ENCODE data around the gene GDF7. TPM values are rescaled to one million over a fixed set of nuclear protein-coding genes. Genes with fewer than 3 reads are reported as not detected.

Gene GDF7
- polyA plus RNA-seq, 1 of the 3 experiments (the other 2 are of a cell fraction), result 0.02 TPM

GRCh38 chr2:20631617-20632307, 35.2 kb upstream of the GDF7 start:
- Histone ChIP-seq H3K79me2 (ENCODE audit: insufficient read depth) (no peaks in the 10 kb centered on the region), H3K27me3 (ENCODE audit: insufficient read depth) (no peaks in the 10 kb centered on the region), H4K20me1 (ENCODE audit: insufficient read depth) (no peaks in the 10 kb centered on the region), H3F3A (replicated peaks; ENCODE audit: insufficient read depth) (no peaks in the 10 kb centered on the region), H3K4me1 (ENCODE audit: control insufficient read depth in 1 of 2, insufficient read depth in 2 of 2, low read depth in 1 of 2, low read length in 1 of 2) (peaks cover 16 to 26% of the 10 kb centered on the region in 2 experiments), H2AFZ (ENCODE audit: low read depth) (no peak overlapping the region), H3K9me2 (no peaks in the 10 kb centered on the region), H3K9ac (no peak overlapping the region), H3K36me3 (replicated peaks in 1 of 2; ENCODE audit: control insufficient read depth in 1 of 2, insufficient read depth in 2 of 2, low read length in 1 of 2) (no peaks in the 10 kb centered on the region), H3K9me3 (no peaks in the 10 kb centered on the region), H3K4me3 (ENCODE audit: low read depth in 2 of 2, low read length in 1 of 2) (no peak overlapping the region), H3K4me2 (no peak overlapping the region), H3K27ac (ENCODE audit: low read depth in 2 of 2, low read length in 1 of 2) (no peak overlapping the region)
- ChIA-PET POLR2A (interaction anchor here (3.6 to 4.8 kb wide), 2 partner anchors 184 kb away, joined by 23 to 90 read pairs; partner anchors contain the start of gene RHOB), CTCF (interaction anchor here (0.8 to 10.9 kb wide), 13 partner anchors 11 to 284 kb away, joined by 3 to 178 read pairs (median 5); partner anchors contain the start of genes HS1BP3 and RHOB)
- TF ChIP-seq MXI1 (IDR thresholded peaks at IDR 0.05; ENCODE audit: low read depth, low read length) (no peak), SIN3A (IDR thresholded peaks at IDR 0.05; ENCODE audit: borderline replicate concordance, low read depth, low read length) (no peak), RAD21 (IDR thresholded peaks at IDR 0.05; ENCODE audit: low read length) (no peak), YY1 (IDR thresholded peaks at IDR 0.05; ENCODE audit: low read depth) (no peak), GATA2 (CRISPR knock-in tag; IDR thresholded peaks at IDR 0.05) (no peak), NRF1 (IDR thresholded peaks at IDR 0.05; ENCODE audit: low read depth, low read length) (no peak), REST (IDR thresholded peaks at IDR 0.05; ENCODE audit: low read depth, low read length) (no peak), EZH2phosphoT487 (IDR thresholded peaks at IDR 0.05; ENCODE audit: borderline replicate concordance, low read depth) (no peak), POLR2AphosphoS5 (IDR thresholded peaks at IDR 0.05; ENCODE audit: low read depth, low read length) (no peak), USF2 (IDR thresholded peaks at IDR 0.05; ENCODE audit: borderline replicate concordance, low read depth, low read length) (no peak), FOXJ3 (CRISPR knock-in tag; IDR thresholded peaks at IDR 0.05) (no peak), NFIC (IDR thresholded peaks at IDR 0.05; ENCODE audit: borderline replicate concordance) (no peak), RCOR1 (IDR thresholded peaks at IDR 0.05; ENCODE audit: low read length) (no peak), TEAD4 (IDR thresholded peaks at IDR 0.05; ENCODE audit: borderline replicate concordance, insufficient read depth) (no peak), PBX3 (IDR thresholded peaks at IDR 0.05) (no peak)
- WGBS (ENCODE audit: low lambda C conversion rate), result 83% methylated on average over 6 of the region's 6 CpGs
- no peak for DNase-seq
